ENCODE results near the gene FBXW10B.
"Not testable (repeated sequence)": the region's sequence is repeated elsewhere in the genome, so short reads cannot be mapped to it uniquely, and the experiment has no call there.

The FBXW10B gene

GRCh38 chr17:15630930-15631453 lies 11.5 kb upstream of the FBXW10B start:
- not testable (repeated sequence) for DNase-seq

GRCh38 chr17:15629991-15630390 lies 10.5 kb upstream of the FBXW10B start:
- not testable (repeated sequence) for DNase-seq

- DNase-seq: not testable (repeated sequence)
These were observed 4.2 kb upstream of the FBXW10B start for GRCh38 chr17:15623661-15624209.

GRCh38 chr17:15623255-15623654 lies 3.8 kb upstream of the FBXW10B start:
- not testable (repeated sequence) for DNase-seq

GRCh38 chr17:15622124-15622523 lies 2.6 kb upstream of the FBXW10B start:
- DNase-seq: not testable (repeated sequence)

GRCh38 chr17:15616828-15617227 lies 2.7 kb downstream of the FBXW10B start:
- not testable (repeated sequence) for DNase-seq

- not testable (repeated sequence) for DNase-seq
These were observed 3.7 kb downstream of the FBXW10B start for GRCh38 chr17:15615850-15616249.

GRCh38 chr17:15613111-15613510 lies 6.4 kb downstream of the FBXW10B start:
- not testable (repeated sequence) for DNase-seq

- not testable (repeated sequence) for DNase-seq
These were observed 26.5 kb downstream of the FBXW10B start for GRCh38 chr17:15592960-15593359.

GRCh38 chr17:15591986-15592385 lies 27.5 kb downstream of the FBXW10B start:
- not testable (repeated sequence) for DNase-seq

GRCh38 chr17:15590844-15591243 lies 28.7 kb downstream of the FBXW10B start:
- DNase-seq: not testable (repeated sequence)

- not testable (repeated sequence) for DNase-seq
These were observed 29.7 kb downstream of the FBXW10B start for GRCh38 chr17:15589544-15590536.

- peak; percentile 3 for DNase-seq
These were observed 31.5 kb downstream of the FBXW10B start for GRCh38 chr17:15588017-15588416.

- DNase-seq: not testable (repeated sequence)
These were observed 36.2 kb downstream of the FBXW10B start for GRCh38 chr17:15583313-15583712.

- not testable (repeated sequence) for DNase-seq
These were observed 38.0 kb downstream of the FBXW10B start for GRCh38 chr17:15581462-15581861.

GRCh38 chr17:15576848-15577247 lies 42.7 kb downstream of the FBXW10B start:
- DNase-seq: not testable (repeated sequence)

- not testable (repeated sequence) for DNase-seq
These were observed 44.8 kb downstream of the FBXW10B start for GRCh38 chr17:15574660-15575059.

GRCh38 chr17:15573870-15574269 lies 45.6 kb downstream of the FBXW10B start:
- DNase-seq: not testable (repeated sequence)

Measured in NCI-H510A (cell line).